Trophoblast cell (in vitro differentiated cells and primary cell): ENCODE measurements around the gene BBIP1.

ENCODE experiments used
- DNase-seq, 2 donors: peaks; one replicate each; pipeline ENCODE4 v3.0.0-alpha.2; 2016
- H2AFZ ChIP-seq: 2 replicates; pipeline ENCODE4 v1.6.1; 2013; ENCODE audit warnings: low read length, moderate library complexity, mild to moderate bottlenecking; ENCODE audit not compliant: insufficient read depth, poor library complexity
- H2AK5ac ChIP-seq: 2 replicates; pipeline ENCODE4 v1.6.1; 2013; ENCODE audit warnings: mild to moderate bottlenecking, low read length
- H2BK120ac ChIP-seq: 2 replicates; pipeline ENCODE4 v1.6.1; 2013; ENCODE audit warnings: low read length, mild to moderate bottlenecking, moderate library complexity; ENCODE audit not compliant: insufficient read depth, poor library complexity
- H2BK12ac ChIP-seq: 2 replicates; pipeline ENCODE4 v1.6.1; 2013; ENCODE audit warnings: mild to moderate bottlenecking, low read length, moderate library complexity
- H2BK5ac ChIP-seq: 2 replicates; pipeline ENCODE4 v1.6.1; 2013; ENCODE audit warnings: low read length, low read depth, moderate library complexity, mild to moderate bottlenecking; ENCODE audit not compliant: poor library complexity
- H3K14ac ChIP-seq: 2 replicates; pipeline ENCODE4 v1.6.1; 2013; ENCODE audit warnings: mild to moderate bottlenecking, low read length
- H3K18ac ChIP-seq: 2 replicates; pipeline ENCODE4 v1.6.1; 2013; ENCODE audit warnings: mild to moderate bottlenecking, low read length
- H3K23ac ChIP-seq: 2 replicates; pipeline ENCODE4 v1.6.1; 2013; ENCODE audit warnings: low read length
- H3K27ac ChIP-seq: 2 replicates; pipeline ENCODE4 v1.5.1; 2013; ENCODE audit warnings: low read depth, mild to moderate bottlenecking, inconsistent platforms, low read length, moderate library complexity
- H3K27me3 ChIP-seq: 2 replicates; pipeline ENCODE4 v1.6.1; 2013; ENCODE audit warnings: inconsistent platforms, mild to moderate bottlenecking, low read length, moderate library complexity; ENCODE audit not compliant: insufficient read depth
- H3K36me3 ChIP-seq, 2 experiments: 1 replicate in 1 of 2; 2 replicates in 1 of 2; pipeline ENCODE4 v1.6.1; 2013; ENCODE audit warnings: low read length in 2 of 2, mild to moderate bottlenecking in 2 of 2, moderate library complexity in 1 of 2; ENCODE audit not compliant: insufficient read depth in 2 of 2, control insufficient read depth in 1 of 2
- H3K4ac ChIP-seq: 2 replicates; pipeline ENCODE4 v1.6.1; 2013; ENCODE audit warnings: low read depth, mild to moderate bottlenecking, low read length, moderate library complexity
- H3K4me1 ChIP-seq, 2 experiments: 1 replicate in 1 of 2; 2 replicates in 1 of 2; pipeline ENCODE4 v1.6.1; 2013; ENCODE audit warnings: low read length in 2 of 2, mild to moderate bottlenecking in 2 of 2, moderate library complexity in 1 of 2; ENCODE audit not compliant: insufficient read depth in 2 of 2, control insufficient read depth in 1 of 2
- H3K4me2 ChIP-seq: 2 replicates; pipeline ENCODE4 v1.6.1; 2013; ENCODE audit warnings: inconsistent platforms, mild to moderate bottlenecking, low read length, moderate library complexity
- H3K4me3 ChIP-seq: 2 replicates; pipeline ENCODE4 v1.5.1; 2013; ENCODE audit warnings: mild to moderate bottlenecking, low read depth, low read length, inconsistent platforms
- H3K79me1 ChIP-seq: one replicate; pipeline ENCODE4 v1.6.1; 2013; ENCODE audit warnings: low read length
- H3K79me2 ChIP-seq: 2 replicates; pipeline ENCODE4 v1.6.1; 2013; ENCODE audit warnings: low read length, mild to moderate bottlenecking; ENCODE audit not compliant: control insufficient read depth, insufficient read depth, poor library complexity
- H3K9ac ChIP-seq: 2 replicates; pipeline ENCODE4 v1.6.1; 2013; ENCODE audit warnings: mild to moderate bottlenecking, low read length
- H3K9me3 ChIP-seq: 2 replicates; pipeline ENCODE4 v1.6.1; 2013; ENCODE audit warnings: low read depth, mild to moderate bottlenecking, control low read depth, inconsistent platforms, low read length; ENCODE audit not compliant: insufficient read depth
- H4K12ac ChIP-seq: 2 replicates; pipeline ENCODE4 v1.6.1; 2013; ENCODE audit warnings: low read depth, mild to moderate bottlenecking, low read length, moderate library complexity
- H4K8ac ChIP-seq: 2 replicates; pipeline ENCODE4 v1.6.1; 2013; ENCODE audit warnings: low read depth, mild to moderate bottlenecking, low read length, moderate library complexity
- H4K91ac ChIP-seq: one replicate; pipeline ENCODE4 v1.6.1; 2013; ENCODE audit warnings: low read depth, mild to moderate bottlenecking, low read length, moderate library complexity
- WGBS: extraction: QIAGEN DNeasy Blood & Tissue Kit; methylation state at CpG from one replicate; pipeline ENCODE4 v1.1.7; 2013; ENCODE audit warnings: missing lambda C conversion rate; ENCODE audit not compliant: insufficient read length, insufficient coverage; ENCODE audit errors: extremely low coverage; 5-methylcytosine and 5-hydroxymethylcytosine counted together

BBIP1 gene

DNA sequence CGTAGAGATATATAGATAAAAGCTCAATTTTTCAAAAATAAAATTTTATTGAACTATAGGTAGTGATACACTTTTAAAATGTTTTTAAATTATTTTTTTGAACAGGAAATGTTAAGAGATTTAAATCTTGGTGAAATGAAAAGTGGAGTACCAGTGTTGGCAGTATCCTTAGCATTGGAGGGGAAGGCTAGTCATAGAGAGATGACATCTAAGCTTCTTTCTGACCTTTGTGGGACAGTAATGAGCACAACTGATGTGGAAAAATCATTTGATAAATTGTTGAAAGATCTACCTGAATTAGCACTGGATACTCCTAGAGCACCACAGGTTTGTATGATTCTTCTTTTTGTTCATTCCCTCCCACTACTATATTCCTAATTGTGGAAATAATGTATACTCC is 31.4 kb downstream of the BBIP1 start:
- no peaks in the 10 kb centered on the region for H3K79me1 ChIP-seq
- no peaks in the 10 kb centered on the region for H3K79me2 ChIP-seq
- no peak overlapping the region for H2BK12ac ChIP-seq
- H2BK120ac ChIP-seq = no peak overlapping the region
- H3K18ac ChIP-seq = no peak overlapping the region
- H3K23ac ChIP-seq = no peak overlapping the region
- H3K4me1 ChIP-seq = no peaks in the 10 kb centered on the region
- no peak overlapping the region for H4K12ac ChIP-seq
- no peak overlapping the region for H3K27ac ChIP-seq
- no peak overlapping the region for H2AK5ac ChIP-seq
- H3K9me3 ChIP-seq = no peaks in the 10 kb centered on the region
- no peak overlapping the region for H3K9ac ChIP-seq
- no peak overlapping the region for H3K4me3 ChIP-seq
- H3K14ac ChIP-seq = no peak overlapping the region
- no peak for DNase-seq
- H3K4me2 ChIP-seq = no peak overlapping the region
- no peak overlapping the region for H2AFZ ChIP-seq
- H3K36me3 ChIP-seq = peaks cover 0 to 7% of the 10 kb centered on the region in 2 experiments
- H4K91ac ChIP-seq = no peak overlapping the region
- no peaks in the 10 kb centered on the region for H3K27me3 ChIP-seq
- no peak overlapping the region for H4K8ac ChIP-seq
- no CpG with 5 or more reads among the region's 1 CpG for WGBS
- H2BK5ac ChIP-seq = no peak overlapping the region
- H3K4ac ChIP-seq = no peak overlapping the region

DNA sequence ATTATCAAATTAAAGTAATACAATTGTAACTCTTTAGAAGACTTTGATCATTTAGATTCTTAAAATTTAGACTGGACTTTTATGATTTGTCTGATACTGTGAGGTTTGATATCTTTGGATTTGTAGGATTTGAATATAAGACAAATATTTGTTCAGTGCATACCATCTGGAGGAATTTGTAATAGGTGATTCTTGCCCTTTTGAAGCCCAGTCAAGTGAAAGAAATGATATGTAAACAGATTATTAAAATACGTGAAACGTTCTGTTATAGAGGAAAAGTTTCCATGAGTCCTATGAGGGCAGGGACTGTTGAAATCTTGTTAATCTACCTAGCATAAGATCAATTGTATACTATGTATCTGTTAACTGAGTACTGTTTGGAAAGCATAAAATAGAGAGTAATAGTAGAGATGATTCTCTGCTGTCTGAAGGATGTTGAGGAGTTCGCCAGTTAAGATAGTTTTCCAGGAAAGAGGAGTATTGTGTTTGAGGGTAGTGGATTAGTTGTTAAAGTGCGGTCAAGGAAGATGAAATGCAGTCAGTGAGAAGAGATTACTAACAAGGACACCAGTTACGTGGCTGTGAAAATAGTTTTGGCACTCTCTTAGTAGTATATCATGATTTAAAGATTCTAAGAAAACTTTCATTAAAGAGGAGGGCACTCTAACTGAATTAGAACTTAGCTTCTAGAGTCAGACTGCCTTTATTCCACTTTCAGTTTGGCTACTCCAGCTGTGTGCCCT is 32.9 kb downstream of the BBIP1 start:
- no peak overlapping the region for H3K4me2 ChIP-seq
- H3K4me3 ChIP-seq = no peak overlapping the region
- H3K18ac ChIP-seq = no peak overlapping the region
- no peak for DNase-seq
- H2BK12ac ChIP-seq = no peak overlapping the region
- H3K4ac ChIP-seq = no peak overlapping the region
- H3K36me3 ChIP-seq = peaks cover 2 to 10% of the 10 kb centered on the region in 2 experiments
- no peak overlapping the region for H2BK5ac ChIP-seq
- H2AK5ac ChIP-seq = no peak overlapping the region
- H2BK120ac ChIP-seq = no peak overlapping the region
- H3K27ac ChIP-seq = no peak overlapping the region
- H3K9me3 ChIP-seq = no peaks in the 10 kb centered on the region
- no peak overlapping the region for H4K91ac ChIP-seq
- H4K12ac ChIP-seq = no peak overlapping the region
- no peaks in the 10 kb centered on the region for H3K79me2 ChIP-seq
- no peak overlapping the region for H2AFZ ChIP-seq
- 100% methylated on average over 2 of the region's 5 CpGs for WGBS
- H3K27me3 ChIP-seq = no peaks in the 10 kb centered on the region
- no peak overlapping the region for H4K8ac ChIP-seq
- no peaks in the 10 kb centered on the region for H3K79me1 ChIP-seq
- no peak overlapping the region for H3K23ac ChIP-seq
- no peak overlapping the region for H3K9ac ChIP-seq
- no peak overlapping the region for H3K14ac ChIP-seq
- no peaks in the 10 kb centered on the region for H3K4me1 ChIP-seq

DNA sequence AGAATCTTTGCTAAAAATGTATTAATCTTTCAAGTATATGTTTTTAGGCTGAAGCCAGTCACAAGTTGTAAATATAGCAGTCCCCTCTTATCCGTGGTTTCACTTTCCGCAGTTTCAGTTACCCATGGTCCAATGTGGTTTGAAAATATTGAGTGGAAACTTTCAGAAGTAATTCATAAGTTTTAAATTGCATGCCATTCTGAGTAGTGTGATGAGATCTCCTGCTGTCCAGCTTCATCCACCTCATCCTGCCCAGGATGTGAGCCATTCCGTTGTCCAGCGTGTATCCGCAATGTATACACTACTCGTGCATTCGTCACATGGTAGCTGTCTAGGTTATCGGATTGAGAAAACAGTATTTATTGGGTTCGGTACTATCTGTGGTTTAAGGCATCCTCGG is 35.1 kb downstream of the BBIP1 start:
- H3K4ac ChIP-seq = no peak overlapping the region

DNA sequence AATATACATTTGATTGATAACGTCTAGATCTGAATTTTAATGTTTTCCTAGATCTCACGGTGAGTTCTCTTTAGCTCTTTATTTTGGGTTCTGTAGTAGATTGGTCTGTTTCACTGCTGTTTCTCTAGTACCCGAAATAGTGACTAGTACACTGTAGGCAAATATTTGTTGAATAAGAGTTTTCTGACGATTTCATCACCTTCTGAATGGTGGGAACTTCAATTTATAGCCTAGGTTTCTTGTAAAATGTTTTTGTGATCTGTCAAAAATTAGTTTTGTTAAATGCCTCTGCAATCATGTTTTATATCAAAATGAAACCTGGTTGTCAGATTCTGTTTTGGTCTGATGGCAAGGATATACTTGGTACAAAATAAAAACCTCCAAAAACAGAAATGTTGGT is 37.1 kb downstream of the BBIP1 start:
- WGBS = no CpG with 5 or more reads among the region's 4 CpGs
- H3K9me3 ChIP-seq = no peaks in the 10 kb centered on the region
- no peak overlapping the region for H3K4me2 ChIP-seq

More for the DNA sequence above, 35.1 kb downstream of the BBIP1 start:
- H4K8ac ChIP-seq = no peak overlapping the region
- no peak overlapping the region for H2AFZ ChIP-seq
- no peak overlapping the region for H2BK120ac ChIP-seq
- no CpG with 5 or more reads among the region's 10 CpGs for WGBS
- H2AK5ac ChIP-seq = no peak overlapping the region
- no peaks in the 10 kb centered on the region for H3K4me1 ChIP-seq
- H4K91ac ChIP-seq = no peak overlapping the region
- no peaks in the 10 kb centered on the region for H3K27me3 ChIP-seq
- no peak overlapping the region for H2BK12ac ChIP-seq
- no peak overlapping the region for H3K18ac ChIP-seq
- no peak overlapping the region for H3K4me3 ChIP-seq
- H3K79me1 ChIP-seq = no peaks in the 10 kb centered on the region
- peaks cover 2 to 10% of the 10 kb centered on the region in 2 experiments for H3K36me3 ChIP-seq
- H3K4me2 ChIP-seq = no peak overlapping the region
- no peaks in the 10 kb centered on the region for H3K9me3 ChIP-seq
- DNase-seq = no peak
- no peak overlapping the region for H3K14ac ChIP-seq
- H3K79me2 ChIP-seq = no peaks in the 10 kb centered on the region
- no peak overlapping the region for H4K12ac ChIP-seq
- no peak overlapping the region for H3K23ac ChIP-seq
- H3K9ac ChIP-seq = no peak overlapping the region
- H2BK5ac ChIP-seq = no peak overlapping the region
- no peak overlapping the region for H3K27ac ChIP-seq

More for the DNA sequence above, 37.1 kb downstream of the BBIP1 start:
- Histone ChIP-seq H3K4me3 (no peak overlapping the region), H2BK12ac (no peak overlapping the region), H3K4me1 (no peaks in the 10 kb centered on the region), H3K23ac (no peak overlapping the region), H3K27me3 (no peaks in the 10 kb centered on the region), H2AFZ (no peak overlapping the region), H3K9ac (no peak overlapping the region), H2BK5ac (no peak overlapping the region), H4K91ac (no peak overlapping the region), H3K14ac (no peak overlapping the region), H3K27ac (no peak overlapping the region), H3K4ac (no peak overlapping the region), H3K79me1 (no peaks in the 10 kb centered on the region), H2AK5ac (no peak overlapping the region), H3K36me3 (peaks cover 2 to 12% of the 10 kb centered on the region in 2 experiments), H3K79me2 (no peaks in the 10 kb centered on the region), H4K12ac (no peak overlapping the region), H4K8ac (no peak overlapping the region), H2BK120ac (no peak overlapping the region), H3K18ac (no peak overlapping the region)
- DNase-seq = no peak
